SW 1271 (cell line): ENCODE results near the gene KRTAP26-1.

ENCODE experiments used
- DNase-seq, 2 experiments: peaks; one replicate each; lab custom pipeline; 2025; lab: John Stamatoyannopoulos, UW

KRTAP26-1 gene, protein sequence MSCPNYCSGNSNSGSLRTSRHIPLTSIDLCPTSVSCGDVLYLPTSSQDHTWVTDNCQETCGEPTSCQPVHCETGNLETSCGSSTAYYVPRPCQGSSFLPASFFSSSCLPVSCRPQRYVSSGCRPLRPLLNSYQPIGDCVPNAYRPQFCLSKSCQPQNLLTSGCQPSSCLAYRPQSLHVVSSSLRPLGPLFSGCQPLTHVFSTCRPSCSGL

DNA sequence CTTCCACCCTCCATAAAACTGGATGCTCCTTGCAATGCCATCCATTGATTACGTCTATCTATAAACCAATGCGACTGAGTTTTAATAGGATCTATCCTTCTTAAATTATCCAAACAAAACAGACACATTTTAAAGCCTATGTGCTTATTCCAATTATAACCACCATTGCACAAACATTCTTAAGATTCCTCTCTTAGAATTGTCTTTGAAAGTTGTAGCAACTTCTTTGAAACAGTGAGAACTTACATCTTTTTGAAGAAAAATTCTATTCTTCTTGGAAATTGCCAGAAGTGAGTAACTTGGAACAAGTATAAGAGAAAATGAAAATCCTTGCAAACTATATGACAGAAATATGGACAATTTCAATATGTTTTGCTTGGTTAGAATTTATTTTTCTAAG lies at the start of gene KRTAP26-1:
Gene KRTAP26-1 (minus strand): TSS at position 101 of the 400 bp plus-strand sequence. CDS start 280 bp downstream, outside the sequence.
- no peak for DNase-seq

DNA sequence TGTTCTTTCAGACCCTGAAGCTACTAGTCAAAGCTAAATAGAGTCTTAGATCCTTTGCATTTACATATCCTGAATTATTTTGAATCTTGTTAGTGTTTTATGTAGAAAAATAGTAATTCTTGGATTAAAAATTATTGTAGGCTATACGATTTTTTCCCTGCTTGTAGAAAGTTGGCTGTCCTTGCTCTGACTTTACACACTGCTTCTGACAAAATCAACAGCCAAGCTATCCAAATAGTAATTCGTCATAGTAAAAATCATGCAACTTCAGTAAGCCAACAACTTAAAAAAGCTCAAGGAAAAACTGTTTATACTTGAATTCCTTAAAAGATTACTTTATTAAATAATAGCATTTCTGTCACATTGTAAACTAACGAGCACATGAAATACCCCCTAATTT lies 35.8 kb upstream of the KRTAP26-1 start:
- no peak for DNase-seq

DNA sequence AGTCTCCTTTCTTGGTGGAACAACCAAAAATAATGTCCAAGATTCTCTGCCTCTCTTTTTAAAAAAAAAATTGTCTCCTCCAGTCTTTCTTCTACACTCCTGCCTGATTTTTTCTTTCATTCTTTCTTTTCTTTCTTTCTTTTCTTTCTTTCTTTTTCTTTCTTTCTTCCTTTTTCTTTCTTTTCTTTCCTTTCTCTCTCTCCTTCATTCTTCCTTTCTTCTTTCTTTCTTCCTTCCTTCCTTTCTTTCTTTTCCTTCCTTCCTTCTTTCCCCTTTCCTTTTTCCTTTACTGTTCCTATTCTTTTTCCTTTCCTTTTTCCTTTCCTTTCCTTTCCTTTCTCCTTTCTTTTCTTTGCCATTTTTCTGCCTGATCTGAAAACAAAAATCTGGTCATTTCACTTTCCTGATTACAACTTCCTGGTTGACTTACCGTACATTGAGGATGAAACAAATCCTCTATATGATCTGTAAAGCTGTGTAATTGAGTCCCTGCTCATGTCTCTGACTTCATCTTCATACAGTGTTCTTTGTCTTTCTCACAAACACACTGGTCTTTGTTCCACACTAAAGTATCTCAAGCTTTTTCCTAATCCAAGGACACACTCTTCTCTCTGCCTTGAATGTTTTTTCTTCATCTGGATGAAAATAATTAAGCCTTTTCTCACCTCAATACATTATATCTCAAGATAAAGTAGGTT lies 34.3 kb upstream of the KRTAP26-1 start:
- DNase-seq = no peak

DNA sequence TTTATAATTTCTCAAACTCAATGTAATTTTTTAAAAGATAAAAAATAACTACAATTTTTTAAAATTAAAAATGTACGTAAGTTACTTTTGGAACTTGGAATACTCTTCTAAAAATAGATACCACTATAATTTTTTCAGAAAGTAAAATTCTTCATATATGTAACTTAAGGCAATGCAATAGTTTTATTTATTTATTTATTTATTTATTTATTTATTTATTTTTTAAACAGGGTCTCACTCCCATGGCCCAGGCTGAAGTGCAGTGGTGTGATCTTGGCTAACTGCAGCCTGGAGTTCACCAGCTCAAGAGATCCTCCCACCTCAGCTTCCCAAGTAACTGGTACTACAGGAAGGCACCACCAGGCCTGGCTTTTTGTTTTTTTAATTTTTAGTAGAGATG lies 31.4 kb upstream of the KRTAP26-1 start:
- no peak for DNase-seq

DNA sequence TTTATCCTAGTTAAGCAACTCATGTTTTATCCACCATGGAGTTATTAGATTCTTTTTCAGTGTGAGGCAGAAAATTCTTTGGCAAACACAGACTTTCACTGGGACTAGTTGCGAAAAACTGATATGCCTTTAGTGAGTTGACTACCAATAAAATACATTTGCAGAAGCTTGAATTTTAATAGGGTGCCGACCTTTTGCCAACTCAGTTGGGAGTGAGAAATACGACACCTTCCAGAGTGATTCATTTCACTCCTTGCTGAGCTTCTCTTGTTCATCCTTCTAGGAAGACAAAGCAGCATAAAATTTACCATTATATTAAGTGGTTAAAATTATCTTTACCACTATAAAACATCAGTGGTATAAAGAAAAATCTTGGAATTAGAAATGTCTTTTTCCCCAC lies 29.5 kb upstream of the KRTAP26-1 start:
- DNase-seq = no peak

DNA sequence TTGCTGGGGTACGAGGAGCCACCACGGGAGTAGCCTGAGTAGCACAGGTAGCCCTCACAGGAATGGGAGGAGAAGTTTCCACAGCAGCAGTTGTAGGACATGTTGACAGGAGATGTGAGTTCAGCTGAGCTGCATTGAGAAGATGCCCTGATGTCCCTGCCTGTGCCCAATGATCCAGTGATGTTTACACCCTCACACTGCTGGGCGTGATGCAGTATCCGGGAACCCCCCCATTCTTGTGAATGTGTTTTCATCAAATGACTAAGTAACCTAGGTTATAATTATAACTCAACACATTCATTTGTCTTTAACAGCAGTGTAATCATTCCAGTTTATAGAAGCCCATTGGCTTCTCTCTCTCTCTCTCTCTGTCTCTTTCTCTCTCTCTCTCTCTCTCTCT lies 28.4 kb upstream of the KRTAP26-1 start, which contains the start of gene KRTAP23-1:
Gene KRTAP23-1 (minus strand): TSS at position 101 of the 400 bp plus-strand sequence. CDS start 0 bp downstream, at position 101.
- DNase-seq = no peak

DNA sequence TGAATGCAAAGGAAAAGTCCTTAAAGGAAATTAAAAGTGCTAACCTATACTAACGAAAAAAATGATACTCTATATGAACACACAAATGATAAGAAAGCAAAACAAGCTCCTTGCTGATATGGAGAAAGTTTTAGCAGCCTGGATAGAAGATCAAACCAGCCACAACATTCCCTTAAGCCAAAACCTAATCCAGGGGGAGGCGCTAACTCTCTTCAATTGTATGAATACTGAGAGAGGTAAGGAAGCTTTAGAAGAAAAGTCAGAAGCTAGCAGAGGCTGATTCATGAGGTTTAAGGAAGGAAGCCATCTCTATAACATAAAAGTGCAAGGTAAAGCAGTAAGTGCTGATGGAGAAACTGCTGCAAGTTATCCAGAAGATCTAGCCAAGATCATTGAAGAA lies 24.9 kb upstream of the KRTAP26-1 start:
- DNase-seq = no peak

DNA sequence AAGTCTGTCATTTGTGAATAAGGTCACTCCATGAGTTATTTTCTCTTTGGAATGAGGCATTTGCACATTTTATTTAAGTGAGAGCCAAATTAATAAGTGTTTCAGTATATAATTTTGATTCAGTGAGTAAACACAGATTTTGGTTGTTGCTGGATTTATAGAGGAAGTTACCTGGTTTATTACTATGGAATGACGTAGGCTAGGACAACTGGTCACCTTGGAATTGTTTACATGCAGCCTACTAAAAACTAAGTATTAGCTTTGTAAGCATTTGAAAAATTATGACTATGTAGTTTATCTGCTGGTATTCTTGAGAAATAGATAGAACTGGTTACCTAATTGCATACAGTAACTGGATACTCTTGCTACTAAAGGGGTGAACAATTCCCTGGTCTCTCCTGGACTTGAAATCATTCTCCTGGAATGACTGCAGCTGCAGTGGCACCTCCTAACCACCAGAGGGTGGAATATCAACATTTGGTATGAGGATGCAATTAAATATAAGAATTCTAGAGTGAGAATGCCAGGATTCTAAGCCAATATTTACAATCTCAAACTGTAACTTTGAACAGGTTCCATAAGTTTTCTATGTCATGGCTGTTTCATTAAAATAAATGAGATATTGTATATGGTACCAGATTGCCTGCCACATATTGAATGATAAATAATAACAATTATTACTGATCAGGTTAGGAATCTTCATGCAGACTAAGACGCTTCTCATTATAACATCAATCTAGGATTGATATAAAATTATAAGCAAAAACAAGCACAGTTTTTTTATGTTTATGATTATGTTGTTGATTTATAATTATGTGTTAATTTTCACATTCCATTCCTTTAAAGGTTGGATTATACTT lies 20.8 kb upstream of the KRTAP26-1 start:
- peak in 1 of 2 experiments; percentile 5 for DNase-seq

DNA sequence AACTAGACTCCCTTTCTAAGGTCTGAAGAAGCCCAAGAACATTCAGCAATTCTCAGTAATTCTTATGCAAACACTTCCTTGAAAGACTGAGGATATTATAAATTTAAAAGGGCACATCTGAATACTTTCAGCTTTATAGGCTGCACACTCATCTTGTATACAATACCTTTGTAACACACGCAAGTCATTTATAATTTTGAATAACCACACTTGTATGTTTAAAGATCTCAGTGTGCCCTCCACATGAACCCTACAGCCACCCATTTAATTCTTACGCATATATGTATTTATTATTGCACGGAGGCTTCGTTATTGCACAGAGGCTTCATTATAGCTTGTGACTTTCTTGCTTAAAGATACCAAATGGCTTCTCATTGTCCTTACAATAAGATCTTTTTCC lies 18.6 kb upstream of the KRTAP26-1 start:
- no peak for DNase-seq

DNA sequence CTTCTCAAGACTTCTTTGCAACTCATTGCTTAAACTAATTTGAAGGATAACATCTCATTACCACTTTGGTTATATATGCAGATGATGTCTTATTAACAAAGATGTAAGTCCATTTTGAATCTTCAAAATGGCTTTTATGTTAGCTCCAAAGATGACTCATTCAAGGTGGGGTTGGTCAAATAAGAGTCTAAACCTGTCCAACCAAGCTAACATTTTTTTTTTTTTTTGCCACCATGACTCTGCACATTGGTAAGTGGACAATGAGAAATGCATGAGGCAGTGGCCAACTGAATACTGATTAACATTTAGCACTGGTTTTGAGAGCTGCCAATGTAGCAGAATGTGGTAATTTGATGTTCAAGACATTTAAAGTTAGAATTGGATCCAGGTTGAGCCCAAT lies 17.7 kb upstream of the KRTAP26-1 start:
- DNase-seq = no peak

DNA sequence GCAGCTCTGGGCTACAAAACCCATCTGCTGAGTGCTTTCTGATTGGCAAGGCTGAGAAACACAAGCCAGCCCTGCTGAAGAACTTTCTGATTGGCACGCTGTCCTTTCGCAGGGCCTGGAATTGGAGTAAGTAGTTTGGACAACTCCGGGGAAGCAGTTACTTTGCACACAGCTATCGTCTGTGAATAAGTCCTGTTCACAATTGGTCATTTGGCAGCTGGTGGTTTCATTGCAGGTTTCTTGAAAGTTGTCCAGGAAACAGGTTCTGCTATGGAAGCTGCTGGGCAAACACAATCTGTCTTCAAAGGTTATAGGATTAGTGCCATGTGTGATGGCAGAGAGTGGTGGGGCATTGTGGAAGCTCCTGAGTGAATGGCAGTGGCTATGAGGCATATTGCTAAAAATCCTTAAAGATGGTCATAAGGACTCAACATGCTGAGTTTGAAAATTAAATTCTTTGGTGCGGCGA lies 17.2 kb upstream of the KRTAP26-1 start, which contains the start of gene KRTAP27-1:
Gene KRTAP27-1 (minus strand): TSS at position 419 of the 469 bp plus-strand sequence. CDS start 26 bp downstream, at position 393.
- DNase-seq = no peak

DNA sequence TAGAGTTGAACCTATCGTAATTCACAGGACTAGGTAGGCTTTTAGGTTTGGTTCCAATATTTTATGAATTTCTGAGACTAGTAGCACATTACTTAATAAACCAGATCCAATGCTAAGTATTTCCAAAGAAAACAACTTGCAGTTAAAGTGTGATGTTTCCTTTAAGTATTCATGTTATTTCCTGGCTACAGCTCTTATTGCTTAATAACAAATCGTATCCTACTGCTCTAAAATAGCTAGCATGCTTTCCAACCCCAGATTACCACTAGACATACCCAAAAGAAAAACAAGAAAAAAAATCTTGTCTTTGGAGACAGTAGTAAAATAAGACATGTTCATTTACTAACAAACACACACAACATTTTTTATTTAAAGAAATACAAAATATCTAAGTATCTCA lies 16.5 kb upstream of the KRTAP26-1 start:
- peak in 1 of 2 experiments; percentile 43 for DNase-seq

DNA sequence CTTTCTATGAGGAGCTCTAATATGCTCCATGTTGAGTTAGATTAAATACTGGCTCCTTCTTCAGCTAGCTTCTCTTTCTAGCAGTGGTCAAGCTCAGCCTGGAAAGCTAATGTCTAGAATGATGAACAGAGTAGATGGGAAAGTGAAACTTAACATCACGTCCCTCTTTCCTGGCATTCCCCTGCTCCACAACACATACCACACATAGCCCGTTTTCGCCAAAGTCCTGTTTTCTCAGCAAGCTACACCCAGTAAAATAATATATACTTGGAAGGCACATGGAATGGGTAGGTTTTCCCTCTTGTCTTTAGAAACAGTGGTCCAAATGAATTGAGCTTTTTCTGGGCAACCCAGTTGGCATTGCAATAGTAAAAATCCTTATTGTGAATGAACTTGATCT lies 13.6 kb upstream of the KRTAP26-1 start:
- DNase-seq = no peak

DNA sequence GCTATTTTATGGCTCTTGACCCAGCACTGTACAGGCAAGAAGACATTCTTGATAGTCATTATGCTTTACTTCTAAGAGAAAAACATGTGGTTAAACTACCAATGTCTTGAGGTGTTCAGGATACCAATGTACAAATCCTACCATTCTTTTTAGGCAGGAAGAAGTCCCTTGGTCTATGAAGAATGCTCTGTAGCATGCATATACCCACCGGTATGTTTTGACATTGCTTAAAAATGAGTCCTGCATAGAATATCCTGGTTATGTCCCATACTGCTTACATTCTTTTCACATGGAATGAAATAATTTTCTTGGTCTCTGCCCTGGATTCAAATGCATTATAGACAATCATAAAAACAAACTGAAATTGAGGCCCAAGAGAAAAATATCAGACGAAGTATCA lies 12.6 kb upstream of the KRTAP26-1 start:
- no peak for DNase-seq

DNA sequence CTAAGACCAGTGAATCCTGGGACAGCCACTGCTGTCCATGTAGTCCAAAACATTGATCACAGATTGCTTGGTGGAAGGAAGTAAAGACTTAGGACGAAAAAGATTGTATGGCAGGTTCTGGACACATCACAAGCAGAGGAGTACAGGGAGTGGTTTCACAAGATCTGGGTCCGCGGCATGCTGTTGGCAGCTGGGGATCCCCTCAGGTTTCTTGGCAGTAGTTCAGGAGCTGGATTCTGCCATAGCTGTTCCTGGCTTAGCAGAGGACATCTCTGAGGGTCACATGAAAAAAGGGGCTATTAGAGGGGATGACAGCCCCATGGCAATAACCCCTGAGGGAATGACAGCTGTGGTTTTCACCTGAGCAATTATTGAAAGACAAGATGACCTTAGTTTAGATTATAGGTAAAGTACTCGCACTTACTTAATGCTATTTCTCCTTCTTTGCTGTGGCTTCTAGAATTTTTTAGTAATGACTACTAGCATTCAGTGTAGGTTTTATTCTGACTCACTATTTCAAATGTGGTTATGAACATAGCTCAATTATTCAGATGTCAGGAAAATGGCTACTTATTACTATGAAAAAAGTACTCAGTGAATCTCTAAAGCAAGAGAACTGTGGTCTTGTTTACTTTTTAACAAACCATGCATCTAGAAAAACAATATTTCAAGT lies 9.2 kb upstream of the KRTAP26-1 start:
- DNase-seq = no peak

DNA sequence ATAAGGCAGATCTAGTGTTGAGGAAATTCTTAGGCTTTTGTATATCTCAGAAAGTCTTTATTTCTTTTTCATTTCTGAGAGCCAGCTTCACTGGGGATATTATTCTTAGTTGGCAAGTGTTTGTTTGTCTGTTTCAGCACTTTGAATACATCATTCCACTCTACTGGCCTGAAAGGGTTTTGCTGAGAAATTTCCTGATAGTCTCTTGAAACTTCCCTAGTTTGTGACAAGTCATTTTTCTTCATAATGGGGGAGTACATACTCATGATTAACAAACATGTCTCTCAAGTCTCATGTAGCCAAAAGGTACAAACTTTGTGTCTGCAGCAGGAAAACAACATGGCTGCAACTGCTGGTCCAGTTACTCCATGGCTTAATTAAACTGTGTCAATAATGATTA lies 6.3 kb upstream of the KRTAP26-1 start:
- no peak for DNase-seq

DNA sequence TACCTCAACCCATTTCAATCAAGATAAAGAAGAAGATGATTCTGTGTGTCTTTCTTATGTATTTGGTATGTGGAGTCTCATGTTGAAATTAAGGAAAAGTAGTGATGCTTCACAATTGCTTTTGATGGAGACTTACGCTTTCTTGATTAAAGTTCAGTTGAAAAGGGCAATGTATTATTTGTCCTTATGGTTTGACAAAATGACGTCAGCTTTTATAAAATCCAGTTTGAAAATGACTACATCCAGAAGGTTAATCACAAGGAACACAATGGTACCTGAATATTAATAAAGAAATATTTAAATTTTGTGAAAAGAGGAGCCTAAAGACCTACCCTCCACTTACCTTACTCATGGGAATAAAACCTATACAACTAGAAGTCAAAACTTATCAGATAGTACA lies 4.4 kb downstream of the KRTAP26-1 start:
- no peak for DNase-seq

DNA sequence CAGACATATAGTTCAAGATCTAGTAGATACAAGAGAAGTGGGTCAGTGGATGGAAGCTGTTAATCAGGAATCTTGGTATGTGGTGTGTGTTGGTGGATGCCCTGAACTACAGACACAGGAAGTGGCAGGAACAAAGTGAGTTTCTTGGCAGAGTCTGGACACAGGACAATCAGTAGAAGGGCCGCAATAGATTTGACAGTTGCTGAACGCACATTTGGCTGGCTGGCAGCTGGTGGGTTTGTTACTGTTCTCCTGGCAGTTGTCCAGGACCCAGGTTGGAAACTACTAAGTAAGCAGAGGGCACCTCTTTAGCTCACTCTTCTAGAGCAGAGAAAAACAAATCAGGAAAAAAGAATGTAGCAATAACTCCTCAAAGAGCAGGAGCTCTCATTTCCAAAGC lies 13.2 kb downstream of the KRTAP26-1 start:
- DNase-seq = no peak

DNA sequence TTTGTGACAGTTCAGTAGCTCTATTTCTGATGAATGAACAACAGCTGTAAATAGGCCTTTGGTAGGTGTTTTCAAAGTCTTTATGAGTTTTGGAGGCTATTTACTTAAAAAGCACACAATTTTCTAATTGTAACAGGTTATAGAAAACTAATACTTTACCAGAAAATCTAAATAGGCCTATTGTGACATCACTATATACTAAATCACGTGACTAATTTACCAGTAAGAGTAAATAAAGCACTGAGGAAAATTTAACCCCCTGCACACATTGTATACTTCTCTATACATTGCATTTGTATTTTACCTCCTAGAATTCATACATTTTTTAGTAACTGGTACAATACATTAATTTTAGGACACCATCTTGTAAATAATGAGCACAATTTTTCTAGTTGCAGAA lies 15.0 kb downstream of the KRTAP26-1 start:
- no peak for DNase-seq

DNA sequence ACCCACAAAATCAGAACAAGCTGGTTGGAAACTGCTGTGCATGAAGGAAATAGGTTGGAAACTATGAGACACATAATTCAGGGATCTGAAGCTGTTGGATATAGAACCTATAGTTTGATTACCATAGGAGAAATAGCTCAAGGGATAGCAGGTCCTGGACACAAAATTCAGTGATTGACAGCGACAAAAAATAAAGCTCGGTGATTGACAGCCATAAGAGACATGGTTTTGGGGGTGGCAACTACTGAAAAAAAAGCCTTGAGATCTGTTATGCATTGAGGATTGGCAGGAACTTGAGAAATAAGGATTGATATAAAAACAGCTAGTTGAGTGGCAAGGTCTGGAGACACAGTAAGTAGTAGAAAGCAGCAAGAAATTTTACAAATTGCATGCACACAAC lies 30.9 kb downstream of the KRTAP26-1 start, which contains the start of gene KRTAP25-1:
Gene KRTAP25-1 (minus strand): TSS at position 300 of the 400 bp plus-strand sequence. CDS start 24 bp downstream, at position 276.
- DNase-seq = no peak

DNA sequence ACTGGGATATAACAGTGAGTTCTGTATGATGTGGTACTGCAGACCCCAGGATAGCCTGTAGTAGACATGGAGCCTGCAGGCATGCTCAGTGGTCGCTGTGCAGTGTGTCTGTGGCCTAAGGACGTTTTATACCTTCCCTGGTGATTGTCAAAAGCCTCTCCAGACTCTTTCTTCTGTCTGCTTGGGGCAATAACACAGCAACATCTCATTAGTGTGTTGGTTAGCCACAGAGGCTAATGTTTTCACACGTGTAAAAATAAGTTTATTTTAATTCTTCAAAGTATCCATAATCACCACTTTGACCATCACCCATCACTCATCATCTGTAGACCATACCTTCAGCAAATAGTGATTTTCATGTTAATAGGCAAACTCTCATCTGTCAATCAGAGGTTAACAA lies 37.3 kb downstream of the KRTAP26-1 start, which contains the start of gene KRTAP24-1:
Gene KRTAP24-1 (minus strand): TSS at position 101 of the 400 bp plus-strand sequence. CDS start 18 bp downstream, at position 83.
- no peak for DNase-seq

DNA sequence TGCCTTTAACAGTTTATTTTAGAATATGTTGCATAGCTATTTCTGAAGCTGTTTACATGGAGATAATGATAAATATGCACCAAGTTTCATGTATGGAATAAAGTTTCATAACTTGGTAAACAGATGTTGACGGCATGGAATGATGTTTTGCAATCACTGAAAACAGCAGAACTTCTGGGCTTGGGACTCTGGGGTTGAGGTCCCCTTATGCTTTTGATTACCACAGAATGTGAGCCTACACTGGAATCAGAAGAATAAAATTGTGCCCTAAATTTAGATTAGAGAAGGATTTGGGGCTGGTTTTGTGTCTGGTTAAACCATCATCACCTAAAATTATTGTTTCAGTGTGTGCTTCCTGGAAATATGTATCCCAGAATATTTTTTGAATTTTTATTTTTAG lies 48.5 kb downstream of the KRTAP26-1 start:
- no peak for DNase-seq
